ENCODE results near the gene GAS2.

GAS2 gene

GRCh38 chr11:22685111-22685510 lies 18.7 kb downstream of the GAS2 start:
- no peak overlapping the region for H3K4me2 ChIP-seq (ENCODE audit: low read depth, low read length)
- no peaks in the 10 kb centered on the region for H4K20me1 ChIP-seq (ENCODE audit: insufficient read depth, low read length)
- H3K27me3 ChIP-seq (replicated peaks; ENCODE audit: insufficient read depth, low read length) = no peaks in the 10 kb centered on the region
- H3K27ac ChIP-seq (ENCODE audit: low read length) = no peak overlapping the region
- H3F3A ChIP-seq (ENCODE audit: insufficient read depth, low read length) = peaks cover 4% of the 10 kb centered on the region; the same call in 1 of the 2 replicates
- H3K9me2 ChIP-seq (replicated peaks; ENCODE audit: insufficient read depth, low read length) = no peaks in the 10 kb centered on the region
- H3K4me3 ChIP-seq (ENCODE audit: low read length) = no peak overlapping the region
- 0 out of 2 replicates have a peak, but pooled peaks cover 4% of the 10 kb centered on the region for H3K4me1 ChIP-seq (ENCODE audit: low read length)
- TF ChIP-seq CTCF (IDR thresholded peaks at IDR 0.05; ENCODE audit: low read length) (no peak), EZH2phosphoT487 (IDR thresholded peaks at IDR 0.05; ENCODE audit: low read length) (no peak)
- H3K36me3 ChIP-seq (replicated peaks; ENCODE audit: insufficient read depth, low read length) = peaks cover 6% of the 10 kb centered on the region
- no peaks in the 10 kb centered on the region for H3K9me3 ChIP-seq (replicated peaks; ENCODE audit: insufficient read depth, low read length)
- H3K9ac ChIP-seq (ENCODE audit: low read length) = no peak overlapping the region
- DNase-seq = no peak
- peaks cover 93% of the 10 kb centered on the region for H3K79me2 ChIP-seq (ENCODE audit: low read length)
- H2AFZ ChIP-seq (ENCODE audit: low read length) = no peak overlapping the region

- TF ChIP-seq EZH2phosphoT487 (IDR thresholded peaks at IDR 0.05; ENCODE audit: low read length) (no peak), EZH2 (optimal IDR thresholded peaks at IDR 0.05; ENCODE audit: low read depth, low read length) (no peak), CTCF (IDR thresholded peaks at IDR 0.05; ENCODE audit: low read length) (no peak)
- Histone ChIP-seq H3K4me3 (ENCODE audit: low read length) (no peak overlapping the region), H3K27ac (ENCODE audit: low read length) (no peak overlapping the region), H3K9me2 (replicated peaks; ENCODE audit: insufficient read depth, low read length) (no peaks in the 10 kb centered on the region), H3K4me1 (ENCODE audit: low read length) (no peaks in the 10 kb centered on the region), H3K27me3 (replicated peaks; ENCODE audit: insufficient read depth, low read length) (no peaks in the 10 kb centered on the region), H4K20me1 (ENCODE audit: insufficient read depth, low read length) (no peaks in the 10 kb centered on the region), H3F3A (ENCODE audit: insufficient read depth, low read length) (no peaks in the 10 kb centered on the region), H3K9me3 (replicated peaks; ENCODE audit: insufficient read depth, low read length) (no peaks in the 10 kb centered on the region), H3K36me3 (replicated peaks; ENCODE audit: insufficient read depth, low read length) (peaks cover 6% of the 10 kb centered on the region), H3K4me2 (ENCODE audit: low read depth, low read length) (no peak overlapping the region), H3K79me2 (ENCODE audit: low read length) (peaks cover 95% of the 10 kb centered on the region), H2AFZ (ENCODE audit: low read length) (no peak overlapping the region), H3K9ac (ENCODE audit: low read length) (no peak overlapping the region)
- DNase-seq = no peak
These were observed 22.5 kb downstream of the GAS2 start for GRCh38 chr11:22688914-22689313.

GRCh38 chr11:22690257-22690656 lies 23.8 kb downstream of the GAS2 start:
- Histone ChIP-seq H3K4me2 (ENCODE audit: low read depth, low read length) (no peak overlapping the region), H3K4me3 (ENCODE audit: low read length) (no peak overlapping the region), H3K79me2 (ENCODE audit: low read length) (peaks cover 94% of the 10 kb centered on the region), H4K20me1 (ENCODE audit: insufficient read depth, low read length) (no peaks in the 10 kb centered on the region), H3K9ac (ENCODE audit: low read length) (no peak overlapping the region), H3K27me3 (replicated peaks; ENCODE audit: insufficient read depth, low read length) (no peaks in the 10 kb centered on the region), H3K36me3 (replicated peaks; ENCODE audit: insufficient read depth, low read length) (peaks cover 6% of the 10 kb centered on the region), H3K4me1 (ENCODE audit: low read length) (no peaks in the 10 kb centered on the region), H3F3A (ENCODE audit: insufficient read depth, low read length) (no peaks in the 10 kb centered on the region), H3K9me3 (replicated peaks; ENCODE audit: insufficient read depth, low read length) (no peaks in the 10 kb centered on the region), H3K9me2 (replicated peaks; ENCODE audit: insufficient read depth, low read length) (no peaks in the 10 kb centered on the region), H2AFZ (ENCODE audit: low read length) (no peak overlapping the region), H3K27ac (ENCODE audit: low read length) (no peak overlapping the region)
- no peak for DNase-seq
- TF ChIP-seq CTCF (IDR thresholded peaks at IDR 0.05; ENCODE audit: low read length) = no peak
- TF ChIP-seq EZH2phosphoT487 (IDR thresholded peaks at IDR 0.05; ENCODE audit: low read length) = no peak
- no peak for TF ChIP-seq EZH2 (optimal IDR thresholded peaks at IDR 0.05; ENCODE audit: low read depth, low read length)
